ENCODE data around the gene DOCK3.

DOCK3 gene

GRCh38 chr3:50635066-50635465 is 39.7 kb upstream of the DOCK3 start:
- no peak overlapping the region for H3K4me3 ChIP-seq (ENCODE audit: low read depth in 1 of 2, low read length in 2 of 2)
- no peaks in the 10 kb centered on the region for H3K27me3 ChIP-seq (ENCODE audit: low read depth, low read length)
- H3K36me3 ChIP-seq (ENCODE audit: control insufficient read depth in 1 of 2, insufficient read depth in 2 of 2, low read length in 2 of 2) = peaks cover 0 to 2% of the 10 kb centered on the region in 2 donors
- peaks cover 0 to 6% of the 10 kb centered on the region in 2 donors for H3K4me1 ChIP-seq (ENCODE audit: control insufficient read depth in 1 of 2, insufficient read depth in 2 of 2, low read length in 2 of 2)
- no peaks in the 10 kb centered on the region for H3K9me3 ChIP-seq (ENCODE audit: control insufficient read depth in 1 of 2, low read length in 2 of 2)
- H3K27ac ChIP-seq (ENCODE audit: low read length) = no peak overlapping the region

GRCh38 chr3:50637011-50637410 is 37.7 kb upstream of the DOCK3 start:
- H3K4me3 ChIP-seq (ENCODE audit: low read depth in 1 of 2, low read length in 2 of 2) = no peak overlapping the region
- H3K4me1 ChIP-seq (ENCODE audit: control insufficient read depth in 1 of 2, insufficient read depth in 2 of 2, low read length in 2 of 2) = peaks cover 0 to 6% of the 10 kb centered on the region in 2 donors
- peaks cover 13 to 21% of the 10 kb centered on the region in 2 donors for H3K36me3 ChIP-seq (ENCODE audit: control insufficient read depth in 1 of 2, insufficient read depth in 2 of 2, low read length in 2 of 2)
- H3K27me3 ChIP-seq (ENCODE audit: low read depth, low read length) = no peaks in the 10 kb centered on the region
- H3K9me3 ChIP-seq (ENCODE audit: control insufficient read depth in 1 of 2, low read length in 2 of 2) = no peaks in the 10 kb centered on the region
- H3K27ac ChIP-seq (ENCODE audit: low read length) = no peak overlapping the region

GRCh38 chr3:50637945-50638344 is 36.8 kb upstream of the DOCK3 start:
- Histone ChIP-seq H3K36me3 (ENCODE audit: control insufficient read depth in 1 of 2, insufficient read depth in 2 of 2, low read length in 2 of 2) (peaks cover 16 to 29% of the 10 kb centered on the region in 2 donors), H3K27ac (ENCODE audit: low read length) (no peak overlapping the region), H3K4me1 (ENCODE audit: control insufficient read depth in 1 of 2, insufficient read depth in 2 of 2, low read length in 2 of 2) (peaks cover 0 to 6% of the 10 kb centered on the region in 2 donors)

GRCh38 chr3:50639055-50639494 is 35.7 kb upstream of the DOCK3 start:
- H3K4me1 ChIP-seq (ENCODE audit: control insufficient read depth in 1 of 2, insufficient read depth in 2 of 2, low read length in 2 of 2) = peaks cover 0 to 6% of the 10 kb centered on the region in 2 donors
- H3K27ac ChIP-seq (ENCODE audit: low read length) = no peak overlapping the region
- no peaks in the 10 kb centered on the region for H3K27me3 ChIP-seq (ENCODE audit: low read depth, low read length)
- H3K9me3 ChIP-seq (ENCODE audit: control insufficient read depth in 1 of 2, low read length in 2 of 2) = no peaks in the 10 kb centered on the region
- no peak overlapping the region for H3K4me3 ChIP-seq (ENCODE audit: low read depth in 1 of 2, low read length in 2 of 2)
- H3K36me3 ChIP-seq (ENCODE audit: control insufficient read depth in 1 of 2, insufficient read depth in 2 of 2, low read length in 2 of 2) = peaks cover 25 to 37% of the 10 kb centered on the region in 2 donors

More at GRCh38 chr3:50637945-50638344, 36.8 kb upstream of the DOCK3 start:
- no peaks in the 10 kb centered on the region for H3K27me3 ChIP-seq (ENCODE audit: low read depth, low read length)
- no peaks in the 10 kb centered on the region for H3K9me3 ChIP-seq (ENCODE audit: control insufficient read depth in 1 of 2, low read length in 2 of 2)
- no peak overlapping the region for H3K4me3 ChIP-seq (ENCODE audit: low read depth in 1 of 2, low read length in 2 of 2)

GRCh38 chr3:50642382-50642781 is 32.3 kb upstream of the DOCK3 start:
- no peak overlapping the region for H3K4me3 ChIP-seq (ENCODE audit: low read depth in 1 of 2, low read length in 2 of 2)
- H3K4me1 ChIP-seq (ENCODE audit: control insufficient read depth in 1 of 2, insufficient read depth in 2 of 2, low read length in 2 of 2) = no peaks in the 10 kb centered on the region
- H3K27me3 ChIP-seq (ENCODE audit: low read depth, low read length) = no peaks in the 10 kb centered on the region
- H3K9me3 ChIP-seq (ENCODE audit: control insufficient read depth in 1 of 2, low read length in 2 of 2) = no peaks in the 10 kb centered on the region
- H3K36me3 ChIP-seq (ENCODE audit: control insufficient read depth in 1 of 2, insufficient read depth in 2 of 2, low read length in 2 of 2) = peaks cover 48 to 66% of the 10 kb centered on the region in 2 donors
- no peak overlapping the region for H3K27ac ChIP-seq (ENCODE audit: low read length)

GRCh38 chr3:50644561-50644960 is 30.2 kb upstream of the DOCK3 start:
- Histone ChIP-seq H3K4me3 (ENCODE audit: low read depth in 1 of 2, low read length in 2 of 2) (no peak overlapping the region), H3K27me3 (ENCODE audit: low read depth, low read length) (no peaks in the 10 kb centered on the region), H3K27ac (ENCODE audit: low read length) (no peak overlapping the region), H3K9me3 (ENCODE audit: control insufficient read depth in 1 of 2, low read length in 2 of 2) (no peaks in the 10 kb centered on the region), H3K36me3 (ENCODE audit: control insufficient read depth in 1 of 2, insufficient read depth in 2 of 2, low read length in 2 of 2) (peaks cover 61 to 66% of the 10 kb centered on the region in 2 donors), H3K4me1 (ENCODE audit: control insufficient read depth in 1 of 2, insufficient read depth in 2 of 2, low read length in 2 of 2) (no peaks in the 10 kb centered on the region)

GRCh38 chr3:50645378-50645777 is 29.3 kb upstream of the DOCK3 start:
- H3K4me1 ChIP-seq (ENCODE audit: control insufficient read depth in 1 of 2, insufficient read depth in 2 of 2, low read length in 2 of 2) = no peaks in the 10 kb centered on the region
- H3K36me3 ChIP-seq (ENCODE audit: control insufficient read depth in 1 of 2, insufficient read depth in 2 of 2, low read length in 2 of 2) = peaks cover 60 to 61% of the 10 kb centered on the region in 2 donors
- H3K4me3 ChIP-seq (ENCODE audit: low read depth in 1 of 2, low read length in 2 of 2) = no peak overlapping the region
- H3K27ac ChIP-seq (ENCODE audit: low read length) = no peak overlapping the region
- H3K9me3 ChIP-seq (ENCODE audit: control insufficient read depth in 1 of 2, low read length in 2 of 2) = no peaks in the 10 kb centered on the region
- no peaks in the 10 kb centered on the region for H3K27me3 ChIP-seq (ENCODE audit: low read depth, low read length)

GRCh38 chr3:50648313-50648712 is 26.4 kb upstream of the DOCK3 start:
- H3K27ac ChIP-seq (ENCODE audit: low read length) = no peak overlapping the region
- H3K36me3 ChIP-seq (ENCODE audit: control insufficient read depth in 1 of 2, insufficient read depth in 2 of 2, low read length in 2 of 2) = peaks cover 36 to 43% of the 10 kb centered on the region in 2 donors
- no peaks in the 10 kb centered on the region for H3K9me3 ChIP-seq (ENCODE audit: control insufficient read depth in 1 of 2, low read length in 2 of 2)
- no peaks in the 10 kb centered on the region for H3K27me3 ChIP-seq (ENCODE audit: low read depth, low read length)
- H3K4me1 ChIP-seq (ENCODE audit: control insufficient read depth in 1 of 2, insufficient read depth in 2 of 2, low read length in 2 of 2) = no peaks in the 10 kb centered on the region
- no peak overlapping the region for H3K4me3 ChIP-seq (ENCODE audit: low read depth in 1 of 2, low read length in 2 of 2)

GRCh38 chr3:50648944-50649343 is 25.8 kb upstream of the DOCK3 start:
- no peak overlapping the region for H3K27ac ChIP-seq (ENCODE audit: low read length)
- peaks cover 30 to 38% of the 10 kb centered on the region in 2 donors for H3K36me3 ChIP-seq (ENCODE audit: control insufficient read depth in 1 of 2, insufficient read depth in 2 of 2, low read length in 2 of 2)
- H3K4me1 ChIP-seq (ENCODE audit: control insufficient read depth in 1 of 2, insufficient read depth in 2 of 2, low read length in 2 of 2) = no peaks in the 10 kb centered on the region
- no peaks in the 10 kb centered on the region for H3K27me3 ChIP-seq (ENCODE audit: low read depth, low read length)
- no peak overlapping the region for H3K4me3 ChIP-seq (ENCODE audit: low read depth in 1 of 2, low read length in 2 of 2)
- H3K9me3 ChIP-seq (ENCODE audit: control insufficient read depth in 1 of 2, low read length in 2 of 2) = no peaks in the 10 kb centered on the region

GRCh38 chr3:50649451-50649931 is 25.2 kb upstream of the DOCK3 start:
- Histone ChIP-seq H3K9me3 (ENCODE audit: control insufficient read depth in 1 of 2, low read length in 2 of 2) (no peaks in the 10 kb centered on the region), H3K36me3 (ENCODE audit: control insufficient read depth in 1 of 2, insufficient read depth in 2 of 2, low read length in 2 of 2) (peaks cover 25 to 32% of the 10 kb centered on the region in 2 donors), H3K4me3 (ENCODE audit: low read depth in 1 of 2, low read length in 2 of 2) (no peak overlapping the region), H3K4me1 (ENCODE audit: control insufficient read depth in 1 of 2, insufficient read depth in 2 of 2, low read length in 2 of 2) (no peaks in the 10 kb centered on the region), H3K27me3 (ENCODE audit: low read depth, low read length) (no peaks in the 10 kb centered on the region), H3K27ac (ENCODE audit: low read length) (no peak overlapping the region)

- Histone ChIP-seq H3K4me1 (ENCODE audit: control insufficient read depth in 1 of 2, insufficient read depth in 2 of 2, low read length in 2 of 2) (no peaks in the 10 kb centered on the region), H3K27ac (ENCODE audit: low read length) (no peak overlapping the region), H3K4me3 (ENCODE audit: low read depth in 1 of 2, low read length in 2 of 2) (no peak overlapping the region), H3K27me3 (ENCODE audit: low read depth, low read length) (no peaks in the 10 kb centered on the region), H3K9me3 (ENCODE audit: control insufficient read depth in 1 of 2, low read length in 2 of 2) (no peaks in the 10 kb centered on the region), H3K36me3 (ENCODE audit: control insufficient read depth in 1 of 2, insufficient read depth in 2 of 2, low read length in 2 of 2) (peaks cover 20 to 31% of the 10 kb centered on the region in 2 donors)
These were observed 24.7 kb upstream of the DOCK3 start for GRCh38 chr3:50650018-50650417.

- Histone ChIP-seq H3K4me3 (ENCODE audit: low read depth in 1 of 2, low read length in 2 of 2) (no peak overlapping the region), H3K4me1 (ENCODE audit: control insufficient read depth in 1 of 2, insufficient read depth in 2 of 2, low read length in 2 of 2) (no peaks in the 10 kb centered on the region), H3K36me3 (ENCODE audit: control insufficient read depth in 1 of 2, insufficient read depth in 2 of 2, low read length in 2 of 2) (peaks cover 7 to 21% of the 10 kb centered on the region in 2 donors), H3K27me3 (ENCODE audit: low read depth, low read length) (no peaks in the 10 kb centered on the region), H3K27ac (ENCODE audit: low read length) (no peak overlapping the region), H3K9me3 (ENCODE audit: control insufficient read depth in 1 of 2, low read length in 2 of 2) (no peaks in the 10 kb centered on the region)
These were observed 23.3 kb upstream of the DOCK3 start for GRCh38 chr3:50651445-50651844.
